HG02852 (cell line): ENCODE results near the gene PDS5A.
"Not testable (repeated sequence)": the region's sequence is repeated elsewhere in the genome, so short reads cannot be mapped to it uniquely, and the experiment has no call there.

Experiments
- ATAC-seq: cut with Tn5 transposase; IDR thresholded peaks from one replicate; pipeline ENCODE4 v1.9.1; 2021; ENCODE audit warnings: mild to moderate bottlenecking, moderate library complexity; ENCODE audit not compliant: unreplicated experiment

Gene PDS5A

GRCh38 chr4:39840516-39840915 lies 137.2 kb downstream of the PDS5A start:
- ATAC-seq: not testable (repeated sequence)

- ATAC-seq: no peak
These were observed 137.7 kb downstream of the PDS5A start for GRCh38 chr4:39840027-39840426.

GRCh38 chr4:39838431-39838830 lies 139.3 kb downstream of the PDS5A start:
- not testable (repeated sequence) for ATAC-seq

GRCh38 chr4:39834269-39834668 lies 143.4 kb downstream of the PDS5A start:
- no peak for ATAC-seq

GRCh38 chr4:39825741-39826231 lies 151.9 kb downstream of the PDS5A start:
- no peak for ATAC-seq

GRCh38 chr4:39825090-39825489 lies 152.6 kb downstream of the PDS5A start:
- ATAC-seq: no peak

GRCh38 chr4:39823191-39823590 lies 154.5 kb downstream of the PDS5A start:
- no peak for ATAC-seq

GRCh38 chr4:39822662-39823061 lies 155.0 kb downstream of the PDS5A start:
- ATAC-seq: no peak

GRCh38 chr4:39821951-39822350 lies 155.8 kb downstream of the PDS5A start:
- no peak for ATAC-seq

- ATAC-seq: no peak
These were observed 157.5 kb downstream of the PDS5A start for GRCh38 chr4:39820186-39820585.

- no peak for ATAC-seq
These were observed 159.1 kb downstream of the PDS5A start for GRCh38 chr4:39818646-39819045.

- no peak for ATAC-seq
These were observed 163.1 kb downstream of the PDS5A start for GRCh38 chr4:39814403-39815185.

- ATAC-seq: not testable (repeated sequence)
These were observed 163.9 kb downstream of the PDS5A start for GRCh38 chr4:39813761-39814160.

GRCh38 chr4:39813033-39813432 lies 164.7 kb downstream of the PDS5A start:
- ATAC-seq: not testable (repeated sequence)

- no peak for ATAC-seq
These were observed 165.2 kb downstream of the PDS5A start for GRCh38 chr4:39812500-39812899.

- no peak for ATAC-seq
These were observed 169.4 kb downstream of the PDS5A start for GRCh38 chr4:39808231-39808749.

GRCh38 chr4:39802005-39802404 lies 175.7 kb downstream of the PDS5A start:
- no peak for ATAC-seq

- not testable (repeated sequence) for ATAC-seq
These were observed 184.7 kb downstream of the PDS5A start for GRCh38 chr4:39792976-39793375.

- no peak for ATAC-seq
These were observed 185.2 kb downstream of the PDS5A start for GRCh38 chr4:39792529-39792928.

- no peak for ATAC-seq
These were observed 185.6 kb downstream of the PDS5A start for GRCh38 chr4:39792128-39792527.

GRCh38 chr4:39786838-39787237 lies 190.9 kb downstream of the PDS5A start:
- ATAC-seq: no peak

GRCh38 chr4:39785083-39785482 lies 192.6 kb downstream of the PDS5A start:
- ATAC-seq: no peak
